IMR-90 (cell line): Measurements from ENCODE around the gene FNDC4. TPM values are rescaled to one million over a fixed set of nuclear protein-coding genes. Genes with fewer than 3 reads are reported as not detected.

Source experiments
- ATAC-seq: fragments of 200-7000 bp; cut with Tn5 transposase; 2 replicates; pipeline ENCODE4 v1.9.1; 2020; ENCODE audit warnings: low read depth, mild to moderate bottlenecking, moderate library complexity
- BruUV-seq: library from RNA; stranded (reverse); fragments of 400-500 nt; replicated peaks from 2 replicates; lab custom pipeline; 2021; lab: Mats Ljungman, UMichigan
- CTCF ChIA-PET: fragments of 300-600 bp; formaldehyde crosslinking; extraction: SDS; loops from one replicate; lab custom pipeline; 2021; ENCODE audit warnings: antibody characterized with exemption; lab: Yijun Ruan, JAX
- POLR2A ChIA-PET: fragments of 300-600 bp; sonication (Branson Sonifier 250); formaldehyde crosslinking; loops from one replicate; lab custom pipeline; 2022; ENCODE audit warnings: antibody characterized with exemption; ENCODE audit not compliant: unreplicated experiment; lab: Charles Lee
- DNase-seq: peaks from one replicate; pipeline ENCODE4 v3.0.0; 2013
- H2AFZ ChIP-seq: replicated peaks from 2 replicates; pipeline ENCODE3; 2013; ENCODE audit warnings: low read length, mild to moderate bottlenecking; ENCODE audit not compliant: poor library complexity
- H2AK5ac ChIP-seq: 2 replicates; pipeline ENCODE4 v1.6.1; 2013; ENCODE audit warnings: low read depth, low read length, inconsistent platforms
- H2AK9ac ChIP-seq: replicated peaks from 2 replicates; pipeline ENCODE3; 2013; ENCODE audit warnings: mild to moderate bottlenecking, low read depth, low read length, moderate library complexity; ENCODE audit not compliant: poor library complexity
- H2BK120ac ChIP-seq: 2 replicates; pipeline ENCODE4 v1.6.1; 2013; ENCODE audit warnings: low read depth, low read length, inconsistent platforms
- H2BK15ac ChIP-seq: 3 replicates; pipeline ENCODE4 v1.6.1; 2013; ENCODE audit warnings: low read depth, low read length, inconsistent platforms
- H2BK20ac ChIP-seq: 2 replicates; pipeline ENCODE4 v1.6.1; 2013; ENCODE audit warnings: low read depth, mild to moderate bottlenecking, inconsistent platforms, low read length, moderate library complexity
- H2BK5ac ChIP-seq: 2 replicates; pipeline ENCODE4 v1.6.1; 2013; ENCODE audit warnings: mild to moderate bottlenecking, low read depth, low read length, inconsistent platforms; ENCODE audit not compliant: poor library complexity, severe bottlenecking
- H3K14ac ChIP-seq: replicated peaks from 2 replicates; pipeline ENCODE4 v1.6.1; 2013; ENCODE audit warnings: low read depth, low read length, inconsistent platforms
- H3K18ac ChIP-seq: 2 replicates; pipeline ENCODE4 v1.6.1; 2013; ENCODE audit warnings: low read depth, low read length, control low read depth
- H3K23ac ChIP-seq: 2 replicates; pipeline ENCODE4 v1.6.1; 2013; ENCODE audit warnings: low read depth, low read length, inconsistent platforms
- H3K27ac ChIP-seq: 2 replicates; pipeline ENCODE4 v1.5.1; 2013; ENCODE audit warnings: mild to moderate bottlenecking, control low read depth, low read length; ENCODE audit not compliant: insufficient read depth
- H3K27me3 ChIP-seq: 2 replicates; pipeline ENCODE4 v1.6.1; 2013; ENCODE audit warnings: low read length; ENCODE audit not compliant: control insufficient read depth, insufficient read depth
- H3K36me3 ChIP-seq: 2 replicates; pipeline ENCODE4 v1.6.1; 2013; ENCODE audit warnings: low read length, mixed read lengths; ENCODE audit not compliant: control insufficient read depth, insufficient read depth
- H3K4ac ChIP-seq: 2 replicates; pipeline ENCODE4 v1.6.1; 2013; ENCODE audit warnings: low read depth, low read length, inconsistent platforms
- H3K4me1 ChIP-seq: 2 replicates; pipeline ENCODE4 v1.6.1; 2013; ENCODE audit warnings: low read length, mixed read lengths; ENCODE audit not compliant: control insufficient read depth, insufficient read depth
- H3K4me2 ChIP-seq: 2 replicates; pipeline ENCODE4 v1.6.1; 2013; ENCODE audit warnings: low read depth, mild to moderate bottlenecking, control low read depth, low read length, moderate library complexity
- H3K4me3 ChIP-seq: 2 replicates; pipeline ENCODE4 v1.5.1; 2013; ENCODE audit warnings: low read depth, mild to moderate bottlenecking, control low read depth, low read length, moderate library complexity; ENCODE audit not compliant: insufficient read depth
- H3K56ac ChIP-seq: 2 replicates; pipeline ENCODE4 v1.6.1; 2013; ENCODE audit warnings: low read length, inconsistent platforms; ENCODE audit not compliant: insufficient read depth; ENCODE audit errors: extremely low read depth
- H3K79me1 ChIP-seq, 2 experiments: 2 replicates each; pipeline ENCODE4 v1.6.1; 2013; ENCODE audit warnings: low read length in 2 of 2, inconsistent platforms in 1 of 2, low read depth in 1 of 2
- H3K9ac ChIP-seq: 2 replicates; pipeline ENCODE4 v1.6.1; 2013; ENCODE audit warnings: low read depth, low read length, control low read depth
- H3K9me1 ChIP-seq: 2 replicates; pipeline ENCODE4 v1.6.1; 2013; ENCODE audit warnings: low read length, inconsistent platforms; ENCODE audit not compliant: insufficient read depth
- H3K9me3 ChIP-seq: 2 replicates; pipeline ENCODE4 v1.6.1; 2013; ENCODE audit warnings: low read length; ENCODE audit not compliant: control insufficient read depth, insufficient read depth
- H4K20me1 ChIP-seq: 2 replicates; pipeline ENCODE4 v1.6.1; 2013; ENCODE audit warnings: low read length, inconsistent platforms; ENCODE audit not compliant: insufficient read depth
- H4K5ac ChIP-seq: 2 replicates; pipeline ENCODE4 v1.6.1; 2013; ENCODE audit warnings: mild to moderate bottlenecking, low read depth, low read length, control low read depth
- H4K8ac ChIP-seq, 2 experiments: 2 replicates each; pipeline ENCODE4 v1.6.1; 2013; ENCODE audit warnings: low read depth in 2 of 2, low read length in 2 of 2, control low read depth in 1 of 2, inconsistent platforms in 1 of 2
- H4K91ac ChIP-seq: 2 replicates; pipeline ENCODE4 v1.6.1; 2013; ENCODE audit warnings: low read depth, low read length, inconsistent platforms; ENCODE audit not compliant: insufficient read depth
- CTCF ChIP-seq: conservative IDR thresholded peaks from 2 replicates; pipeline ENCODE4 v1.5.1; 2012; ENCODE audit warnings: mild to moderate bottlenecking, low read depth, low read length, improper control_type of control experiment
- ELK1 ChIP-seq: fragments of 150-350 bp; IDR thresholded peaks from 2 replicates; pipeline ENCODE4 v1.6.1; 2016; ENCODE audit warnings: low read depth, mild to moderate bottlenecking, low read length, moderate library complexity, borderline replicate concordance
- FOS ChIP-seq: fragments of 150-350 bp; IDR thresholded peaks from 2 replicates; pipeline ENCODE4 v1.6.1; 2016; ENCODE audit warnings: low read depth, low read length
- MAZ ChIP-seq: IDR thresholded peaks from 2 replicates; pipeline ENCODE4 v1.6.1; 2012; ENCODE audit warnings: low read depth, mild to moderate bottlenecking, low read length, improper control_type of control experiment, moderate library complexity, borderline replicate concordance
- MXI1 ChIP-seq: IDR thresholded peaks from 2 replicates; pipeline ENCODE4 v1.6.1; 2012; ENCODE audit warnings: low read depth, mild to moderate bottlenecking, low read length, moderate library complexity, borderline replicate concordance
- POLR2A ChIP-seq: IDR thresholded peaks from 2 replicates; pipeline ENCODE4 v1.6.1; 2012; ENCODE audit warnings: mild to moderate bottlenecking, low read depth, low read length
- RCOR1 ChIP-seq: IDR thresholded peaks from 2 replicates; pipeline ENCODE4 v1.6.1; 2012; ENCODE audit warnings: mild to moderate bottlenecking, low read length, improper control_type of control experiment; ENCODE audit not compliant: insufficient replicate concordance
- RFX5 ChIP-seq: IDR thresholded peaks from 2 replicates; pipeline ENCODE4 v1.8.0; 2012; ENCODE audit warnings: low read depth, mild to moderate bottlenecking, low read length, moderate library complexity
- SMC3 ChIP-seq: fragments of 150-350 bp; IDR thresholded peaks from 2 replicates; pipeline ENCODE4 v1.6.1; 2016; ENCODE audit warnings: low read depth, mild to moderate bottlenecking, antibody characterized with exemption, low read length, moderate library complexity
- USF2 ChIP-seq: fragments of 150-350 bp; IDR thresholded peaks from 2 replicates; pipeline ENCODE4 v1.6.1; 2017; ENCODE audit warnings: mild to moderate bottlenecking, antibody characterized with exemption, low read length, low read depth
- WGBS, 2 experiments: methylation state at CpG; one replicate each; pipeline versions ENCODE4 v1.1.5 to v1.1.7; 2013; ENCODE audit warnings: missing lambda C conversion rate in 2 of 2; ENCODE audit not compliant: insufficient read length in 1 of 2; ENCODE audit errors: extremely low coverage in 2 of 2; 5-methylcytosine and 5-hydroxymethylcytosine counted together
- dilution Hi-C: fragments of 300-500 bp; cut with HindIII; formaldehyde crosslinking; loops from one replicate; pipeline ENCODE4 v1.14.3; 2018; ENCODE audit warnings: low sequenced_read_pairs; ENCODE audit not compliant: unreplicated experiment
- in situ Hi-C: fragments of 300-500 bp; cut with MboI; formaldehyde crosslinking; loops from 3 replicates; pipeline ENCODE4 v1.14.3; 2019; ENCODE audit warnings: low sequenced_read_pairs, inconsistent platforms, mixed read lengths
- intact Hi-C: fragments of 100-400 bp; cut with micrococcal nuclease; formaldehyde crosslinking; loops from 2 replicates; pipeline ENCODE4 v1.10.0; 2022
- polyA plus RNA-seq, 3 experiments: library from polyadenylated mRNA; depleted of rRNA; stranded (reverse); fragments of >200 nt; gene quantifications; 2 replicates each; pipeline ENCODE4 v1.2.3, GENCODE V29; 2012; ENCODE audit warnings: low replicate concordance in 1 of 3
- total RNA-seq: library from RNA; depleted of rRNA; stranded (reverse); fragments of >200 nt; gene quantifications from 2 replicates; pipeline ENCODE4 v1.2.3, GENCODE V29; 2012

Gene FNDC4
- total and polyA plus RNA-seq, 2 of the 4 experiments (the other 2 are of a cell fraction) = 7.3 to 11.1 TPM

- H2BK20ac ChIP-seq = no peak overlapping the region
- ChIA-PET CTCF (no interaction called here), POLR2A (no interaction called here)
- no peak overlapping the region for H3K4me2 ChIP-seq
- no peaks in the 10 kb centered on the region for H3K4me1 ChIP-seq
- H2BK5ac ChIP-seq = no peak overlapping the region
- no peak for DNase-seq
- intact Hi-C loops = no loop called here
- H3K4me3 ChIP-seq = no peak overlapping the region
- no TSS peak for BruUV-seq
- no peak overlapping the region for H3K27ac ChIP-seq
- H3K56ac ChIP-seq = no peak overlapping the region
- no peak overlapping the region for H4K8ac ChIP-seq
- no peak overlapping the region for H3K14ac ChIP-seq
- no peak overlapping the region for H4K91ac ChIP-seq
- 73% methylated on average over 3 of the region's 6 CpGs; no CpG with 5 or more reads in 1 of the 2 experiments for WGBS, 2 experiments
- no peak overlapping the region for H2BK120ac ChIP-seq
- H3K79me1 ChIP-seq = no peaks in the 10 kb centered on the region
- no peak overlapping the region for H3K4ac ChIP-seq
- H3K9me1 ChIP-seq = no peaks in the 10 kb centered on the region
- TF ChIP-seq SMC3 (no peak), MAZ (no peak), POLR2A (no peak), USF2 (no peak), CTCF (no peak), RCOR1 (no peak), MXI1 (no peak), FOS (no peak), RFX5 (no peak), ELK1 (no peak)
- H3K23ac ChIP-seq = no peak overlapping the region
- H3K36me3 ChIP-seq = no peaks in the 10 kb centered on the region; the same call in 1 of the 2 replicates
- dilution Hi-C loops = no loop called here
- H3K9ac ChIP-seq = no peak overlapping the region
- no peak overlapping the region for H2AK5ac ChIP-seq
- 0 out of 2 replicates have a peak, but pooled peaks cover 3% of the 10 kb centered on the region for H3K9me3 ChIP-seq
- H3K18ac ChIP-seq = no peak overlapping the region
- H4K5ac ChIP-seq = no peak overlapping the region
- H2AFZ ChIP-seq = no peak overlapping the region
- no peaks in the 10 kb centered on the region; the same call in 1 of the 2 replicates for H3K27me3 ChIP-seq
- H2AK9ac ChIP-seq = no peak overlapping the region
- H4K20me1 ChIP-seq = no peaks in the 10 kb centered on the region
- in situ Hi-C loops = no loop called here
- no peak overlapping the region for H2BK15ac ChIP-seq
- ATAC-seq = no peak
Observed at GRCh38 chr2:27544143-27544821, 49.3 kb upstream of the FNDC4 start.
